ENCODE measurements around the gene MAD1L1. TPM values are rescaled to one million over a fixed set of nuclear protein-coding genes. Genes with fewer than 3 reads are reported as not detected.
A peak's percentile ranks its signal among the peaks of the same experiment; 100 is the strongest.

Gene MAD1L1
- total RNA-seq, 2 donors from 2014 or later, result 51.2 to 63.8 TPM

GRCh38 chr7:2099048-2099957, 133.4 kb downstream of the MAD1L1 start:
- ATAC-seq (replicated peaks in 1 of 2) (peak; percentile 54 to 60), DNase-seq (peak; percentile 25 to 53)
- no peaks in the 10 kb centered on the region for H3K27me3 Mint-ChIP-seq (ENCODE audit: low read depth)
- no peaks in the 10 kb centered on the region for H3K9me3 Mint-ChIP-seq
- peaks cover 3 to 8% of the 10 kb centered on the region in 2 donors for H3K36me3 Mint-ChIP-seq (ENCODE audit: insufficient read depth in 2 of 2)
- peaks cover 48% of the 10 kb centered on the region for H3K4me1 Mint-ChIP-seq (ENCODE audit: low read depth)
- H3K27ac Mint-ChIP-seq, result no peak overlapping the region
- H3K4me3 Mint-ChIP-seq, result peak overlapping the region; percentile 15 to 34

- Mint-ChIP-seq H3K4me3 (peak overlapping the region in 1 of 2 donors; percentile 21), H3K4me1 (ENCODE audit: low read depth) (peaks cover 41% of the 10 kb centered on the region), H3K36me3 (ENCODE audit: insufficient read depth in 2 of 2) (peaks cover 3 to 10% of the 10 kb centered on the region in 2 donors), H3K27me3 (ENCODE audit: low read depth) (no peaks in the 10 kb centered on the region), H3K27ac (no peak overlapping the region), H3K9me3 (no peaks in the 10 kb centered on the region)
- DNase-seq, result no peak
- no peak for ATAC-seq (replicated peaks in 1 of 2)
These were observed 134.2 kb downstream of the MAD1L1 start for GRCh38 chr7:2098496-2098895.

GRCh38 chr7:2098056-2098455, 134.7 kb downstream of the MAD1L1 start:
- no peaks in the 10 kb centered on the region for H3K9me3 Mint-ChIP-seq
- no peak for DNase-seq
- no peak for ATAC-seq (replicated peaks in 1 of 2)
- no peak overlapping the region for H3K4me3 Mint-ChIP-seq
- H3K27me3 Mint-ChIP-seq (ENCODE audit: low read depth), result no peaks in the 10 kb centered on the region
- peaks cover 37% of the 10 kb centered on the region for H3K4me1 Mint-ChIP-seq (ENCODE audit: low read depth)
- peaks cover 3 to 9% of the 10 kb centered on the region in 2 donors for H3K36me3 Mint-ChIP-seq (ENCODE audit: insufficient read depth in 2 of 2)
- no peak overlapping the region for H3K27ac Mint-ChIP-seq

GRCh38 chr7:2097492-2097891, 135.3 kb downstream of the MAD1L1 start:
- peaks cover 3 to 6% of the 10 kb centered on the region in 2 donors for H3K36me3 Mint-ChIP-seq (ENCODE audit: insufficient read depth in 2 of 2)
- DNase-seq (no peak), ATAC-seq (replicated peaks in 1 of 2) (no peak)
- no peak overlapping the region for H3K27ac Mint-ChIP-seq
- peaks cover 32% of the 10 kb centered on the region for H3K4me1 Mint-ChIP-seq (ENCODE audit: low read depth)
- no peak overlapping the region for H3K4me3 Mint-ChIP-seq
- no peaks in the 10 kb centered on the region for H3K27me3 Mint-ChIP-seq (ENCODE audit: low read depth)
- no peaks in the 10 kb centered on the region for H3K9me3 Mint-ChIP-seq

GRCh38 chr7:2096692-2097387, 135.9 kb downstream of the MAD1L1 start:
- Mint-ChIP-seq H3K9me3 (no peaks in the 10 kb centered on the region), H3K36me3 (ENCODE audit: insufficient read depth in 2 of 2) (peaks cover 0 to 4% of the 10 kb centered on the region in 2 donors), H3K4me3 (no peak overlapping the region), H3K4me1 (ENCODE audit: low read depth) (peaks cover 29% of the 10 kb centered on the region), H3K27me3 (ENCODE audit: low read depth) (no peaks in the 10 kb centered on the region), H3K27ac (no peak overlapping the region)
- DNase-seq (no peak), ATAC-seq (replicated peaks in 1 of 2) (no peak)

- H3K4me1 Mint-ChIP-seq (ENCODE audit: low read depth), result peaks cover 25% of the 10 kb centered on the region
- ATAC-seq (replicated peaks in 1 of 2) (no peak), DNase-seq (no peak)
- H3K27me3 Mint-ChIP-seq (ENCODE audit: low read depth), result no peaks in the 10 kb centered on the region
- H3K27ac Mint-ChIP-seq, result no peak overlapping the region
- H3K36me3 Mint-ChIP-seq (ENCODE audit: insufficient read depth in 2 of 2), result peaks cover 0 to 4% of the 10 kb centered on the region in 2 donors
- no peak overlapping the region for H3K4me3 Mint-ChIP-seq
- no peaks in the 10 kb centered on the region for H3K9me3 Mint-ChIP-seq
These were observed 137.3 kb downstream of the MAD1L1 start for GRCh38 chr7:2095436-2095835.

GRCh38 chr7:2094454-2095045, 138.2 kb downstream of the MAD1L1 start:
- no peak overlapping the region for H3K4me3 Mint-ChIP-seq
- peak overlapping the region; percentile 17 for H3K27ac Mint-ChIP-seq
- peaks cover 16% of the 10 kb centered on the region for H3K4me1 Mint-ChIP-seq (ENCODE audit: low read depth)

GRCh38 chr7:2093843-2094220, 138.9 kb downstream of the MAD1L1 start:
- no peak overlapping the region for H3K27ac Mint-ChIP-seq

More at GRCh38 chr7:2094454-2095045, 138.2 kb downstream of the MAD1L1 start:
- peaks cover 0 to 4% of the 10 kb centered on the region in 2 donors for H3K36me3 Mint-ChIP-seq (ENCODE audit: insufficient read depth in 2 of 2)
- no peaks in the 10 kb centered on the region for H3K27me3 Mint-ChIP-seq (ENCODE audit: low read depth)
- DNase-seq, result no peak
- no peak for ATAC-seq (replicated peaks in 1 of 2)
- no peaks in the 10 kb centered on the region for H3K9me3 Mint-ChIP-seq

GRCh38 chr7:2093215-2093842, 139.4 kb downstream of the MAD1L1 start:
- Mint-ChIP-seq H3K36me3 (ENCODE audit: insufficient read depth in 2 of 2) (peaks cover 0 to 4% of the 10 kb centered on the region in 2 donors), H3K27ac (no peak overlapping the region)
- ATAC-seq (replicated peaks in 1 of 2), result no peak

More at GRCh38 chr7:2093843-2094220, 138.9 kb downstream of the MAD1L1 start:
- Mint-ChIP-seq H3K27me3 (ENCODE audit: low read depth) (no peaks in the 10 kb centered on the region), H3K4me3 (no peak overlapping the region), H3K9me3 (no peaks in the 10 kb centered on the region), H3K36me3 (ENCODE audit: insufficient read depth in 2 of 2) (peaks cover 0 to 4% of the 10 kb centered on the region in 2 donors), H3K4me1 (ENCODE audit: low read depth) (peaks cover 9% of the 10 kb centered on the region)
- DNase-seq (no peak), ATAC-seq (replicated peaks in 1 of 2) (no peak)

GRCh38 chr7:2092279-2092678, 140.5 kb downstream of the MAD1L1 start:
- H3K4me3 Mint-ChIP-seq, result no peak overlapping the region
- peaks cover 0 to 4% of the 10 kb centered on the region in 2 donors for H3K36me3 Mint-ChIP-seq (ENCODE audit: insufficient read depth in 2 of 2)
- H3K9me3 Mint-ChIP-seq, result no peaks in the 10 kb centered on the region
- DNase-seq (no peak), ATAC-seq (replicated peaks in 1 of 2) (no peak)
- no peak overlapping the region for H3K27ac Mint-ChIP-seq
- H3K27me3 Mint-ChIP-seq (ENCODE audit: low read depth), result no peaks in the 10 kb centered on the region
- H3K4me1 Mint-ChIP-seq (ENCODE audit: low read depth), result no peaks in the 10 kb centered on the region

More at GRCh38 chr7:2093215-2093842, 139.4 kb downstream of the MAD1L1 start:
- Mint-ChIP-seq H3K9me3 (no peaks in the 10 kb centered on the region), H3K27me3 (ENCODE audit: low read depth) (no peaks in the 10 kb centered on the region), H3K4me3 (no peak overlapping the region), H3K4me1 (ENCODE audit: low read depth) (peaks cover 4% of the 10 kb centered on the region)
- DNase-seq, result no peak

- no peaks in the 10 kb centered on the region for H3K27me3 Mint-ChIP-seq (ENCODE audit: low read depth)
- H3K36me3 Mint-ChIP-seq (ENCODE audit: insufficient read depth in 2 of 2), result peaks cover 0 to 4% of the 10 kb centered on the region in 2 donors
- ATAC-seq (replicated peaks in 1 of 2) (no peak), DNase-seq (no peak)
- no peaks in the 10 kb centered on the region for H3K4me1 Mint-ChIP-seq (ENCODE audit: low read depth)
- no peak overlapping the region for H3K4me3 Mint-ChIP-seq
- H3K27ac Mint-ChIP-seq, result no peak overlapping the region
- no peaks in the 10 kb centered on the region for H3K9me3 Mint-ChIP-seq
These were observed 141.9 kb downstream of the MAD1L1 start for GRCh38 chr7:2090526-2091520.

- no peak overlapping the region for H3K4me3 Mint-ChIP-seq
- H3K27me3 Mint-ChIP-seq (ENCODE audit: low read depth), result no peaks in the 10 kb centered on the region
- H3K36me3 Mint-ChIP-seq (ENCODE audit: insufficient read depth in 2 of 2), result peaks cover 0 to 2% of the 10 kb centered on the region in 2 donors
- H3K9me3 Mint-ChIP-seq, result no peaks in the 10 kb centered on the region
- DNase-seq (no peak), ATAC-seq (replicated peaks in 1 of 2) (no peak)
- peaks cover 16% of the 10 kb centered on the region for H3K4me1 Mint-ChIP-seq (ENCODE audit: low read depth)
- H3K27ac Mint-ChIP-seq, result no peak overlapping the region
These were observed 143.9 kb downstream of the MAD1L1 start for GRCh38 chr7:2088801-2089200.

All from activated T-cell treated with anti-CD3 and anti-CD28 coated beads, Interleukin-2, amount 50 U/mL, for 72 hours (primary cell).